H1 (cell line): ENCODE measurements around the gene UBE2A. TPM values are rescaled to one million over a fixed set of nuclear protein-coding genes. Genes with fewer than 3 reads are reported as not detected.

Experiments
- CTCF ChIA-PET: fragments of 300-600 bp; sonication (Branson Sonifier 250); formaldehyde crosslinking; loops from one replicate; lab custom pipeline; 2021; ENCODE audit not compliant: partially characterized antibody; lab: Charles Lee
- POLR2A ChIA-PET: fragments of 300-600 bp; sonication (Branson Sonifier 250); formaldehyde crosslinking; loops from one replicate; lab custom pipeline; 2021; ENCODE audit warnings: inconsistent platforms; ENCODE audit not compliant: partially characterized antibody; lab: Charles Lee
- DNase-seq, 2 experiments: peaks; one replicate each; pipeline versions ENCODE4 v3.0.0 to v3.0.0-alpha.2; 2010 to 2022; ENCODE audit warnings: low spot score in 2 of 2, low read depth in 1 of 2, mixed read lengths in 1 of 2
- FAIRE-seq: peaks from 2 replicates; lab custom pipeline; 2011; peaks lifted over from hg19 to GRCh38; lab: Jason Lieb, UNC
- H2AFZ ChIP-seq: 2 replicates; pipeline ENCODE4 v1.8.1; 2012; ENCODE audit warnings: low read length, inconsistent platforms
- H2AK5ac ChIP-seq: 2 replicates; pipeline ENCODE4 v1.6.1; 2013; ENCODE audit warnings: low read depth, low read length
- H2BK120ac ChIP-seq: replicated peaks from 2 replicates; pipeline ENCODE3; 2013; ENCODE audit warnings: low read depth, low read length, inconsistent platforms
- H2BK12ac ChIP-seq: 2 replicates; pipeline ENCODE4 v1.6.1; 2013; ENCODE audit warnings: low read depth, low read length
- H2BK15ac ChIP-seq: 2 replicates; pipeline ENCODE4 v1.6.1; 2013; ENCODE audit warnings: low read length
- H2BK20ac ChIP-seq: 2 replicates; pipeline ENCODE4 v1.6.1; 2013; ENCODE audit warnings: low read length
- H2BK5ac ChIP-seq: 2 replicates; pipeline ENCODE4 v1.6.1; 2013; ENCODE audit warnings: low read depth, low read length
- H3K14ac ChIP-seq: 2 replicates; pipeline ENCODE4 v1.6.1; 2013; ENCODE audit warnings: inconsistent platforms; ENCODE audit not compliant: insufficient read length
- H3K18ac ChIP-seq: 2 replicates; pipeline ENCODE4 v1.6.1; 2013; ENCODE audit warnings: low read length; ENCODE audit errors: extremely low read depth
- H3K23ac ChIP-seq: 2 replicates; pipeline ENCODE4 v1.6.1; 2013; ENCODE audit warnings: inconsistent platforms; ENCODE audit not compliant: insufficient read length
- H3K23me2 ChIP-seq: 2 replicates; pipeline ENCODE4 v1.6.1; 2013; ENCODE audit warnings: low read depth, low read length
- H3K27ac ChIP-seq: 2 replicates; pipeline ENCODE4 v1.6.1; 2011; ENCODE audit warnings: low read depth, low read length, inconsistent platforms
- H3K27me3 ChIP-seq, 4 experiments: replicated peaks in 1 of 4; 1 replicate in 1 of 4; 2 replicates in 3 of 4; pipeline versions ENCODE4 v1.6.1 to v1.8.1; 2011 to 2013; ENCODE audit warnings: low read length in 3 of 4, mild to moderate bottlenecking in 3 of 4, inconsistent platforms in 2 of 4, mixed read lengths in 2 of 4, moderate library complexity in 1 of 4; ENCODE audit not compliant: control insufficient read depth in 3 of 4, insufficient read depth in 3 of 4; ENCODE audit errors: extremely low read depth in 1 of 4
- H3K36me3 ChIP-seq, 4 experiments: 2 replicates each; pipeline versions ENCODE4 v1.6.1 to v1.8.1; 2011 to 2013; ENCODE audit warnings: mild to moderate bottlenecking in 4 of 4, low read length in 3 of 4, moderate library complexity in 2 of 4, control low read depth in 1 of 4, inconsistent platforms in 1 of 4; ENCODE audit not compliant: insufficient read depth in 4 of 4, control insufficient read depth in 2 of 4
- H3K4ac ChIP-seq: replicated peaks from 2 replicates; pipeline ENCODE3; 2013; ENCODE audit warnings: low read length, low read depth, mixed read lengths, inconsistent platforms; ENCODE audit not compliant: insufficient read length
- H3K4me1 ChIP-seq, 4 experiments: replicated peaks in 1 of 4; 1 replicate in 1 of 4; 2 replicates in 3 of 4; pipeline versions ENCODE4 v1.6.1 to v1.8.1; 2011 to 2013; ENCODE audit warnings: low read length in 3 of 4, inconsistent platforms in 2 of 4, mixed read lengths in 1 of 4; ENCODE audit not compliant: insufficient read depth in 4 of 4, control insufficient read depth in 3 of 4
- H3K4me2 ChIP-seq, 2 experiments: 2 replicates each; pipeline versions ENCODE4 v1.6.1 to v1.8.1; 2011 to 2013; ENCODE audit warnings: low read depth in 2 of 2, low read length in 2 of 2, control low read depth in 1 of 2, inconsistent platforms in 1 of 2, mild to moderate bottlenecking in 1 of 2; ENCODE audit not compliant: insufficient read depth in 1 of 2
- H3K4me3 ChIP-seq, 4 experiments: fragments of 200-600, 300-600 bp in 1 of 4; sonication (generic), shearing (Covaris generic), sonication (Bioruptor Twin) in 1 of 4; 2 replicates each; pipeline versions ENCODE4 v1.5.1 to v1.8.1; 2011 to 2016; ENCODE audit warnings: low read length in 4 of 4, low read depth in 3 of 4, control low read depth in 2 of 4, inconsistent platforms in 2 of 4, mild to moderate bottlenecking in 2 of 4, mixed read lengths in 1 of 4, moderate library complexity in 1 of 4; ENCODE audit not compliant: insufficient read depth in 2 of 4; ENCODE audit errors: extremely low read depth in 1 of 4
- H3K56ac ChIP-seq: replicated peaks from 2 replicates; pipeline ENCODE3; 2013; ENCODE audit warnings: low read depth, mild to moderate bottlenecking, mixed read lengths, low read length, inconsistent platforms; ENCODE audit not compliant: insufficient read length
- H3K79me1 ChIP-seq: 2 replicates; pipeline ENCODE4 v1.6.1; 2013; ENCODE audit warnings: low read depth, low read length, control low read depth
- H3K79me2 ChIP-seq, 2 experiments: 2 replicates each; pipeline versions ENCODE4 v1.6.1 to v1.8.1; 2012 to 2013; ENCODE audit warnings: low read length in 2 of 2, mild to moderate bottlenecking in 2 of 2, inconsistent platforms in 1 of 2; ENCODE audit not compliant: insufficient read depth in 2 of 2, control insufficient read depth in 1 of 2
- H3K9ac ChIP-seq, 4 experiments: replicated peaks in 1 of 4; 1 replicate in 1 of 4; 2 replicates in 3 of 4; pipeline versions ENCODE4 v1.6.1 to v1.8.1; 2011 to 2013; ENCODE audit warnings: low read depth in 3 of 4, low read length in 3 of 4, control low read depth in 2 of 4, mild to moderate bottlenecking in 2 of 4, moderate library complexity in 2 of 4, inconsistent platforms in 1 of 4; ENCODE audit errors: extremely low read depth in 1 of 4
- H3K9me3 ChIP-seq, 2 experiments: 2 replicates each; pipeline versions ENCODE4 v1.6.1 to v1.8.1; 2012 to 2013; ENCODE audit warnings: mild to moderate bottlenecking in 2 of 2, moderate library complexity in 2 of 2, control low read depth in 1 of 2, inconsistent platforms in 1 of 2, low read depth in 1 of 2, low read length in 1 of 2, mixed read lengths in 1 of 2; ENCODE audit not compliant: insufficient read depth in 2 of 2
- H4K20me1 ChIP-seq, 2 experiments: replicated peaks in 1 of 2; 2 replicates each; pipeline versions ENCODE3 to v1.8.1; 2011 to 2013; ENCODE audit warnings: inconsistent platforms in 2 of 2, low read length in 2 of 2, mild to moderate bottlenecking in 1 of 2; ENCODE audit not compliant: insufficient read depth in 2 of 2, control insufficient read depth in 1 of 2
- H4K5ac ChIP-seq: 2 replicates; pipeline ENCODE4 v1.6.1; 2013; ENCODE audit warnings: low read length, low read depth, mixed read lengths, inconsistent platforms; ENCODE audit not compliant: insufficient read length
- H4K8ac ChIP-seq: 2 replicates; pipeline ENCODE4 v1.8.0; 2013; ENCODE audit warnings: mild to moderate bottlenecking, moderate library complexity, low read length, inconsistent platforms; ENCODE audit not compliant: insufficient read depth; ENCODE audit errors: extremely low read depth
- H4K91ac ChIP-seq: replicated peaks from 2 replicates; pipeline ENCODE3; 2013; ENCODE audit warnings: low read length, mixed read lengths, inconsistent platforms; ENCODE audit not compliant: insufficient read length
- BRCA1 ChIP-seq: IDR thresholded peaks from 2 replicates; pipeline ENCODE4 v1.6.1; 2012; ENCODE audit warnings: low read depth, low read length, improper control_type of control experiment
- CTBP2 ChIP-seq: IDR thresholded peaks from 2 replicates; pipeline ENCODE4 v1.7.0; 2011; ENCODE audit warnings: borderline replicate concordance, mild to moderate bottlenecking, moderate library complexity, mixed read lengths, low read length; ENCODE audit not compliant: insufficient read depth, insufficient read length
- EZH2 ChIP-seq: fragments of 200-600 bp; sonication (generic); IDR thresholded peaks from 2 replicates; pipeline ENCODE4 v1.7.1; 2012; ENCODE audit warnings: low read depth, mild to moderate bottlenecking, moderate library complexity, low read length, inconsistent platforms; ENCODE audit not compliant: severe bottlenecking
- KDM4A ChIP-seq: IDR thresholded peaks from one replicate; pipeline ENCODE4 v1.7.1; 2012; ENCODE audit warnings: low read depth, mild to moderate bottlenecking, moderate library complexity, low read length, inconsistent platforms; ENCODE audit not compliant: severe bottlenecking
- POLR2AphosphoS5 ChIP-seq: IDR thresholded peaks from 2 replicates; pipeline ENCODE4 v1.6.1; 2011; ENCODE audit warnings: low read depth, low read length
- POU5F1 ChIP-seq: IDR thresholded peaks from 2 replicates; pipeline ENCODE4 v1.6.1; 2011; ENCODE audit warnings: low read depth, mild to moderate bottlenecking, low read length, moderate library complexity
- RFX5 ChIP-seq: IDR thresholded peaks from 2 replicates; pipeline ENCODE4 v1.6.1; 2011; ENCODE audit warnings: low read depth, low read length, improper control_type of control experiment, borderline replicate concordance
- RXRA ChIP-seq: IDR thresholded peaks from 2 replicates; pipeline ENCODE4 v1.6.1; 2011; ENCODE audit warnings: low read depth, mild to moderate bottlenecking, low read length, moderate library complexity; ENCODE audit not compliant: insufficient read depth
- SIX5 ChIP-seq: IDR thresholded peaks from 2 replicates; pipeline ENCODE4 v1.6.1; 2011; ENCODE audit warnings: mild to moderate bottlenecking, low read depth, low read length
- SUZ12 ChIP-seq: fragments of 200-600 bp; sonication (generic); IDR thresholded peaks from 2 replicates; pipeline ENCODE4 v1.6.1; 2012; ENCODE audit warnings: mild to moderate bottlenecking, inconsistent platforms, low read length, moderate library complexity, mixed read lengths
- TCF12 ChIP-seq: IDR thresholded peaks from 2 replicates; pipeline ENCODE4 v1.6.1; 2011; ENCODE audit warnings: low read depth, mild to moderate bottlenecking, low read length
- TEAD4 ChIP-seq: IDR thresholded peaks from 2 replicates; pipeline ENCODE4 v1.6.1; 2012; ENCODE audit warnings: low read depth, low read length, inconsistent platforms, mixed read lengths
- WGBS, 2 experiments: shearing (Covaris generic) in 1 of 2; methylation state at CpG; one replicate each; pipeline versions ENCODE4 v1.1.6 to v1.1.7; 2013 to 2015; ENCODE audit warnings: low lambda C conversion rate in 2 of 2, mixed read lengths in 2 of 2, inconsistent platforms in 1 of 2, low coverage in 1 of 2, missing lambda C conversion rate in 1 of 2; ENCODE audit not compliant: insufficient replicate concordance in 2 of 2, insufficient coverage in 1 of 2, insufficient read length in 1 of 2; ENCODE audit errors: extremely low coverage in 1 of 2, missing lambda C conversion rate in 1 of 2; 5-methylcytosine and 5-hydroxymethylcytosine counted together
- polyA plus RNA-seq, 7 experiments: library from polyadenylated mRNA; depleted of rRNA in 3 of 7; stranded (reverse) in 5 of 7; unstranded in 2 of 7; fragments of >200 nt in 5 of 7; fragments of 200-250 nt in 2 of 7; gene quantifications; 1 replicate in 5 of 7; 2 replicates in 1 of 7; 4 replicates in 1 of 7; pipeline versions ENCODE4 v1.2.1 to v1.2.3, GENCODE V29; 2011 to 2013; ENCODE audit warnings: missing spikeins in 2 of 7, mixed read lengths in 2 of 7
- total RNA-seq: library from RNA; stranded (reverse); fragmentation: NEBNext Ultra II Directional; extraction: Animal tissue kit (Norgen Biotek cat#: 25700); gene quantifications from 2 replicates; pipeline ENCODE4 v1.2.1, GENCODE V29; 2021
- TF ChIP-seq, protein P1 (sequence below): IDR thresholded peaks from 2 replicates; pipeline ENCODE4 v1.6.1; 2012; ENCODE audit warnings: inconsistent platforms

Gene UBE2A
- total and polyA plus RNA-seq, 2 of the 8 experiments (the other 6 are each of a cell fraction or from before 2014, with no cell fraction given), result 24.8 to 43.9 TPM

DNA sequence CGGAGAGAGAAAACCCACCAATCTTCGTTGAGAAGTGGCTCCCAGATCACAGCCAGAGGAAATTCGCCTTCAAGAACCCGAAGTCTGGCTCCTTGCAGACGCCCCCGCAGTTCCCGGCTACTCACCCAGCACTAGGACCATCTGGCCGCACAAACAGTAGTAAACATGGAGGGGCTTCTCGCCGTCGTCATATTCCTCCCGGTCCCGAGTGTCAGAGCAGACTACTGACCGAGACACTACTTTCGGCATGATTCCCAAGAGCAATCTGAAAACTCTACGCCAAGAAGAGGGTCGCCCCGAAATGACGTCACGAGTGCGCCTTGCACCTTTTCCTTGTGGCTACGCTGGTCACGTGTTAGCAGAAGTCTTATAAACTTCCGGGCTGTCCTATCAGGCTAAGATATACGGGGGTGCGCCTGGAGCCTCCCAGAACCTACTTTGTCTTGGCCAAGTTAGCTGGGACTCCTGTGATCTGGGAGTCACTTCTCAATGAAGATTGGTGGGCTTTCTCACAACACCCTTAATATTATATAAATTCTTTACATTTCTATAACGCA lies 9.2 kb upstream of the UBE2A start, which contains the start of gene STEEP1:
TSS of gene STEEP1 (minus strand) at position 303 of the 557 bp plus-strand sequence. CDS start at position 249, 54 bp downstream.
- Histone ChIP-seq H3K79me2 (peaks cover 0 to 13% of the 10 kb centered on the region in 2 experiments; a peak in 2 of 4 replicates), H3K9me3 (no peaks in the 10 kb centered on the region), H3K4ac (no peak within 1 kb of the TSS), H3K27me3 (no peaks in the 10 kb centered on the region), H3K14ac (no peak within 1 kb of the TSS), H4K5ac (no peak within 1 kb of the TSS), H3K36me3 (peaks cover 0 to under 1% (median 0%) of the 10 kb centered on the region in 4 experiments; a peak in 1 of 8 replicates), H3K56ac (no peak within 1 kb of the TSS), H3K9ac (peak within 1 kb of the TSS in 3 of 4 experiments; percentile 56 to 76 (median 71); a peak in 6 of 7 replicates), H3K23me2 (no peaks in the 10 kb centered on the region), H4K20me1 (no peaks in the 10 kb centered on the region), H3K18ac (no peak within 1 kb of the TSS), H2BK20ac (no peak within 1 kb of the TSS), H3K4me2 (peak within 1 kb of the TSS; percentile 54 to 66), H4K91ac (no peak within 1 kb of the TSS), H2BK120ac (no peak within 1 kb of the TSS), H3K4me3 (peak within 1 kb of the TSS; percentile 65 to 83 (median 71)), H3K27ac (peak within 1 kb of the TSS; percentile 45; the same call in 1 of the 2 replicates), H2BK5ac (no peak within 1 kb of the TSS), H2BK12ac (no peak within 1 kb of the TSS), H2AFZ (no peak within 1 kb of the TSS), H2AK5ac (no peak within 1 kb of the TSS), H3K23ac (no peak within 1 kb of the TSS), H3K4me1 (no peaks in the 10 kb centered on the region), H2BK15ac (no peak within 1 kb of the TSS), H4K8ac (no peak within 1 kb of the TSS; the same call in 1 of the 2 replicates), H3K79me1 (no peaks in the 10 kb centered on the region)
- WGBS, 2 experiments, result 1% methylated on average over 21 of the region's 27 CpGs; no CpG with 5 or more reads in 1 of the 2 experiments
- DNase-seq (peak; percentile 59 to 85), FAIRE-seq (peak; percentile 97)
- CTCF ChIA-PET, result interaction anchor here (0.8 to 1.3 kb wide), 2 partner anchors 49 to 127 kb away, joined by 3 to 4 read pairs; no protein-coding TSS in a partner anchor
- POLR2A ChIA-PET, result interaction anchor here (1.0 to 1.1 kb wide), 3 partner anchors 9 to 32 kb away, joined by 3 to 7 read pairs (median 3); partner anchors contain the start of gene UBE2A
- TF ChIP-seq SIX5 (peak; percentile 11; the same call in 1 of the 2 replicates), RXRA (no peak), CTBP2 (no peak), BRCA1 (no peak), SUZ12 (no peak), RFX5 (no peak), KDM4A (peak; percentile 94), POLR2AphosphoS5 (peak; percentile 78), EZH2 (no peak), TEAD4 (no peak), TCF12 (no peak), POU5F1 (no peak)
- TF ChIP-seq, protein P1, sequence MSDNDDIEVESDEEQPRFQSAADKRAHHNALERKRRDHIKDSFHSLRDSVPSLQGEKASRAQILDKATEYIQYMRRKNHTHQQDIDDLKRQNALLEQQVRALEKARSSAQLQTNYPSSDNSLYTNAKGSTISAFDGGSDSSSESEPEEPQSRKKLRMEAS, result peak; percentile 76
